ENCODE results near the gene TNRC6B.

Gene TNRC6B

DNA sequence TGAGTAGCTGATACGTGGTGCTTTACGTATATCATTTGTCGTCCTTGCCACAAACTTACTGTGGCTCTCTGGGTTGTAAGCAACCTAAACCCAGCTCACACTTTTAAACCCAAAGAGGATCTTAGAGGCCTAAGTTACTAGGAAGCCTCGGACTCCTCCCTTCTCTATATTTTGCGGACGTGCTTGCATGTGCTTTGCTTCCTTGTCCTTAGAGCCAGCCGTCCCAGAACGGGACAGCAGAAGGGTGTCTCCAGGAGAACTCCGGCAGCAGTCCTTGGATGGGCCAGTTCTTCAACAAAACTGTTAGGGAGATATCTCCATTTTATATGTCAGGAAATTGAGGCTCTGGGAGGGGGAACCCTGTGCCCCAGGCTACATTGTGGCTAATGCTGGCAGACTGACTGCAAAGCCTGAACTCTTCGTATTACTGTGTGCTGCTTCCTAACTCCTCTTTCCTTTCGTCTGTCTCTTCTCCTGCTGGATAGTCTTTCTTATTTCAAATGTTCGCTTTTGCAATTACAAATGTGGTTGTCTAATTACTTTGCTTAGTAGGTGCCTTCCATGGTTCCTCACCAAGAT is 33.8 kb downstream of the TNRC6B start:
- no peak for DNase-seq
- Histone ChIP-seq H2AFZ (ENCODE audit: low read length) (no peak overlapping the region), H4K20me1 (ENCODE audit: insufficient read depth, low read length) (no peaks in the 10 kb centered on the region), H3K4me2 (ENCODE audit: low read depth, low read length) (no peak overlapping the region), H3K9me2 (replicated peaks; ENCODE audit: insufficient read depth, low read length) (no peaks in the 10 kb centered on the region), H3K4me1 (ENCODE audit: low read length) (peaks cover 43% of the 10 kb centered on the region), H3K36me3 (replicated peaks; ENCODE audit: insufficient read depth, low read length) (no peaks in the 10 kb centered on the region), H3K79me2 (ENCODE audit: low read length) (peaks cover 86% of the 10 kb centered on the region), H3K27ac (ENCODE audit: low read length) (no peak overlapping the region), H3K27me3 (replicated peaks; ENCODE audit: insufficient read depth, low read length) (no peaks in the 10 kb centered on the region), H3K4me3 (ENCODE audit: low read length) (no peak overlapping the region), H3K9me3 (replicated peaks; ENCODE audit: insufficient read depth, low read length) (no peaks in the 10 kb centered on the region), H3F3A (ENCODE audit: insufficient read depth, low read length) (peaks cover 29% of the 10 kb centered on the region), H3K9ac (ENCODE audit: low read length) (no peak overlapping the region)
- TF ChIP-seq EZH2 (optimal IDR thresholded peaks at IDR 0.05; ENCODE audit: low read depth, low read length) = no peak
- TF ChIP-seq, protein P1, sequence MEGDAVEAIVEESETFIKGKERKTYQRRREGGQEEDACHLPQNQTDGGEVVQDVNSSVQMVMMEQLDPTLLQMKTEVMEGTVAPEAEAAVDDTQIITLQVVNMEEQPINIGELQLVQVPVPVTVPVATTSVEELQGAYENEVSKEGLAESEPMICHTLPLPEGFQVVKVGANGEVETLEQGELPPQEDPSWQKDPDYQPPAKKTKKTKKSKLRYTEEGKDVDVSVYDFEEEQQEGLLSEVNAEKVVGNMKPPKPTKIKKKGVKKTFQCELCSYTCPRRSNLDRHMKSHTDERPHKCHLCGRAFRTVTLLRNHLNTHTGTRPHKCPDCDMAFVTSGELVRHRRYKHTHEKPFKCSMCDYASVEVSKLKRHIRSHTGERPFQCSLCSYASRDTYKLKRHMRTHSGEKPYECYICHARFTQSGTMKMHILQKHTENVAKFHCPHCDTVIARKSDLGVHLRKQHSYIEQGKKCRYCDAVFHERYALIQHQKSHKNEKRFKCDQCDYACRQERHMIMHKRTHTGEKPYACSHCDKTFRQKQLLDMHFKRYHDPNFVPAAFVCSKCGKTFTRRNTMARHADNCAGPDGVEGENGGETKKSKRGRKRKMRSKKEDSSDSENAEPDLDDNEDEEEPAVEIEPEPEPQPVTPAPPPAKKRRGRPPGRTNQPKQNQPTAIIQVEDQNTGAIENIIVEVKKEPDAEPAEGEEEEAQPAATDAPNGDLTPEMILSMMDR (IDR thresholded peaks at IDR 0.05; ENCODE audit: low read length) = no peak

- no peaks in the 10 kb centered on the region for H3K27me3 ChIP-seq (replicated peaks; ENCODE audit: insufficient read depth, low read length)
- TF ChIP-seq EZH2phosphoT487 (IDR thresholded peaks at IDR 0.05; ENCODE audit: low read length) (no peak), EZH2 (optimal IDR thresholded peaks at IDR 0.05; ENCODE audit: low read depth, low read length) (no peak)
- TF ChIP-seq, protein P1 (IDR thresholded peaks at IDR 0.05; ENCODE audit: low read length) = no peak
- H3K4me3 ChIP-seq (ENCODE audit: low read length) = no peak overlapping the region
- H4K20me1 ChIP-seq (ENCODE audit: insufficient read depth, low read length) = no peaks in the 10 kb centered on the region
- no peaks in the 10 kb centered on the region for H3K36me3 ChIP-seq (replicated peaks; ENCODE audit: insufficient read depth, low read length)
- H3K27ac ChIP-seq (ENCODE audit: low read length) = no peak overlapping the region
- H3K4me2 ChIP-seq (ENCODE audit: low read depth, low read length) = no peak overlapping the region
- no peaks in the 10 kb centered on the region for H3K9me2 ChIP-seq (replicated peaks; ENCODE audit: insufficient read depth, low read length)
- no peak for DNase-seq
- no peak overlapping the region for H3K9ac ChIP-seq (ENCODE audit: low read length)
- no peaks in the 10 kb centered on the region for H3K9me3 ChIP-seq (replicated peaks; ENCODE audit: insufficient read depth, low read length)
- no peak overlapping the region for H2AFZ ChIP-seq (ENCODE audit: low read length)
- peaks cover 48% of the 10 kb centered on the region for H3K4me1 ChIP-seq (ENCODE audit: low read length)
- H3K79me2 ChIP-seq (ENCODE audit: low read length) = peaks cover 86% of the 10 kb centered on the region
- peaks cover 32% of the 10 kb centered on the region for H3F3A ChIP-seq (ENCODE audit: insufficient read depth, low read length)
Observed at GRCh38 chr22:40212121-40212520, 34.4 kb downstream of the TNRC6B start.

DNA sequence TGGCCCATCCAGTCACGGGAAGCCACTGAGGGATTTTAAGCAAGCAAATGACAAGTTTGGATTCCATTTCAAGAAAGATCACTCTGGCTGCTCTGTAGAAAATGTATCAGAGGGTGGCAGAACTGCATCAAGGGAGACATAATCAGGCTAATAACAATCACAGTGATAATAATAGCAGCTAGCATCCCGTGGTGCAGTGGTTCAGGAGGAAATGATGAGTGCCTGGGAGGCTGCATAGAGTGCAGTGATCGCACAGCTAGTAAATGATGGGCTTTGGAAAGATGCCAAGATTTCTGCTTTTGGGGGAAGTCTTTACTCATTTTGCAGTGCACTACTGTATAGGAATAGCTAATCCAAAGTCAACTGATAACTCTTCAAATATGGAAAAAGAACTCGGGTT is 35.8 kb downstream of the TNRC6B start:
- H3K4me2 ChIP-seq (ENCODE audit: low read depth, low read length) = no peak overlapping the region
- H3K9me2 ChIP-seq (replicated peaks; ENCODE audit: insufficient read depth, low read length) = no peaks in the 10 kb centered on the region
- H3K9ac ChIP-seq (ENCODE audit: low read length) = no peak overlapping the region
- no peaks in the 10 kb centered on the region for H4K20me1 ChIP-seq (ENCODE audit: insufficient read depth, low read length)
- no peaks in the 10 kb centered on the region for H3K36me3 ChIP-seq (replicated peaks; ENCODE audit: insufficient read depth, low read length)
- peaks cover 50% of the 10 kb centered on the region for H3K4me1 ChIP-seq (ENCODE audit: low read length)
- no peak overlapping the region for H2AFZ ChIP-seq (ENCODE audit: low read length)
- H3K27ac ChIP-seq (ENCODE audit: low read length) = no peak overlapping the region
- no peaks in the 10 kb centered on the region for H3K9me3 ChIP-seq (replicated peaks; ENCODE audit: insufficient read depth, low read length)
- peaks cover 32% of the 10 kb centered on the region for H3F3A ChIP-seq (ENCODE audit: insufficient read depth, low read length)
- H3K79me2 ChIP-seq (ENCODE audit: low read length) = peaks cover 89% of the 10 kb centered on the region
- DNase-seq = no peak
- H3K4me3 ChIP-seq (ENCODE audit: low read length) = no peak overlapping the region
- H3K27me3 ChIP-seq (replicated peaks; ENCODE audit: insufficient read depth, low read length) = no peaks in the 10 kb centered on the region
- TF ChIP-seq, protein P1 (IDR thresholded peaks at IDR 0.05; ENCODE audit: low read length) = no peak
- no peak for TF ChIP-seq EZH2phosphoT487 (IDR thresholded peaks at IDR 0.05; ENCODE audit: low read length)
- no peak for TF ChIP-seq EZH2 (optimal IDR thresholded peaks at IDR 0.05; ENCODE audit: low read depth, low read length)
